GM20000 (cell line): ENCODE measurements around the gene SHF.

Source experiments
- DNase-seq: peaks from one replicate; pipeline ENCODE4 v3.0.0; 2012; ENCODE audit warnings: low spot score
- TF ChIP-seq, protein P1 (sequence below): IDR thresholded peaks from 2 replicates; pipeline ENCODE4 v1.5.1; 2012; ENCODE audit warnings: mild to moderate bottlenecking, control low read depth; ENCODE audit errors: extremely low read depth, missing control alignments

SHF gene

GRCh38 chr15:45228931-45229330 is 41.2 kb upstream of the SHF start:
- DNase-seq = no peak
- TF ChIP-seq, protein P1, sequence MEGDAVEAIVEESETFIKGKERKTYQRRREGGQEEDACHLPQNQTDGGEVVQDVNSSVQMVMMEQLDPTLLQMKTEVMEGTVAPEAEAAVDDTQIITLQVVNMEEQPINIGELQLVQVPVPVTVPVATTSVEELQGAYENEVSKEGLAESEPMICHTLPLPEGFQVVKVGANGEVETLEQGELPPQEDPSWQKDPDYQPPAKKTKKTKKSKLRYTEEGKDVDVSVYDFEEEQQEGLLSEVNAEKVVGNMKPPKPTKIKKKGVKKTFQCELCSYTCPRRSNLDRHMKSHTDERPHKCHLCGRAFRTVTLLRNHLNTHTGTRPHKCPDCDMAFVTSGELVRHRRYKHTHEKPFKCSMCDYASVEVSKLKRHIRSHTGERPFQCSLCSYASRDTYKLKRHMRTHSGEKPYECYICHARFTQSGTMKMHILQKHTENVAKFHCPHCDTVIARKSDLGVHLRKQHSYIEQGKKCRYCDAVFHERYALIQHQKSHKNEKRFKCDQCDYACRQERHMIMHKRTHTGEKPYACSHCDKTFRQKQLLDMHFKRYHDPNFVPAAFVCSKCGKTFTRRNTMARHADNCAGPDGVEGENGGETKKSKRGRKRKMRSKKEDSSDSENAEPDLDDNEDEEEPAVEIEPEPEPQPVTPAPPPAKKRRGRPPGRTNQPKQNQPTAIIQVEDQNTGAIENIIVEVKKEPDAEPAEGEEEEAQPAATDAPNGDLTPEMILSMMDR = no peak

GRCh38 chr15:45225506-45226273 is 37.9 kb upstream of the SHF start:
- TF ChIP-seq, protein P1 = no peak

DNA sequence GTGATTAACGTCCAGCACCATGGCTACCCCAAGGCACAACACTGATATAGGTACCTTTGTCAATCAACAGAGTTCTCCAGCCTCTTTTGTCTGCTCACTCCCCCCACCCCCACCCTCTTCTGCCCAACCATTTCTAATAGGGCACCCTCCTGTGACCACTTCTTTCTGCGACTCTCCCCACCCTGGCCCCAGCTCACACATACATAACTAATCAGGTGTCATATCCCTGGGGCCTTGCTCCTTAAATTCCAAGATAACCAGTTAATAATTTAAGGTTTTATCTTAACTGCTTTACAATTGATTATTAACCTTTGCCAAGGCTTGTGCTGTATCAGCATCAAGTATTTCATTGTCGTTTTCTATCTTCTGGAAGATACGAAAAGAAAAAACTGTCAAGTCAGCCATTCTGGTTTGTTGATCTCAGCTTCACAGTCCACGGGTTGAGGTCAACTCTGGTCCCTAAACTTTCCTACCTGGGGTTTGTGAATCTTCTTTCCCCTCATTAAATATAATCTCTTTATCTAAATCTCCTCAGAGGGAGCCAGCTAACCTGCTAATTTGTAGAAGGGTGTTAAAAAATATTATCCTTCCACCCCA is 37.0 kb upstream of the SHF start:
- DNase-seq = no peak

More at GRCh38 chr15:45225506-45226273, 37.9 kb upstream of the SHF start:
- no peak for DNase-seq

GRCh38 chr15:45221967-45222366 is 34.2 kb upstream of the SHF start:
- DNase-seq = no peak
- TF ChIP-seq, protein P1 = no peak

More for the DNA sequence above, 37.0 kb upstream of the SHF start:
- TF ChIP-seq, protein P1 = no peak

GRCh38 chr15:45221053-45221599 is 33.4 kb upstream of the SHF start:
- DNase-seq = no peak
- TF ChIP-seq, protein P1 = no peak

- TF ChIP-seq, protein P1 = no peak
- no peak for DNase-seq
These were observed 24.7 kb upstream of the SHF start for GRCh38 chr15:45212493-45212892.

DNA sequence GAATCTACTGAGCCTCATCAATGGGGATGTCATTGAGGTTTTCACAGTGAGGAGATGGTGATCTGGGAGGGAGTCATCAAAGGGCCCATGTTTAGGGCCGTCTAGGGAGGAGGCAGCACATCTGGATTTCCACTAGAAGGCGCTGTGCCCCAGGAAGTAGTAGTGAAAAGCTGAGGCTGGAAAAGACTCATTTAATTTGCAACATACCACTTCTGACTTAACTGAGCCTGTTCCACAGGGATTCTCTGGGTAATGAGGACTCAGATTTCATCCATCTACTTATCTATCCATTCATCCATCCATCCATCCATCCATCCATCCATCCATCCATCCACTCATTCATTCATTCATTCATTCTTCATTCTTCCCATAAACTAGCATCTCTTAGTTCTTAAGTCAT is 17.4 kb upstream of the SHF start:
- peak; percentile 72 for DNase-seq
- TF ChIP-seq, protein P1 = peak; percentile 71
